A549 (cell line): ENCODE measurements around the gene TIRAP. TPM values are rescaled to one million over a fixed set of nuclear protein-coding genes. Genes with fewer than 3 reads are reported as not detected.

Source experiments
- ATAC-seq, 2 experiments: fragments of 200-7000 bp in 1 of 2; fragments of >200 bp in 1 of 2; cut with Nextera tagmentation in 1 of 2; cut with Tn5 transposase in 1 of 2; 3 replicates each; pipeline versions ENCODE4 v1.8.0 to v1.9.1; 2018 to 2020; ENCODE audit warnings: mild to moderate bottlenecking in 1 of 2, moderate library complexity in 1 of 2
- CTCF ChIA-PET: fragments of 300-600 bp; sonication (Branson Sonifier 250); formaldehyde crosslinking; extraction: SDS; loops from one replicate; lab custom pipeline; 2021; ENCODE audit warnings: antibody characterized with exemption, inconsistent platforms; lab: Yijun Ruan, JAX
- POLR2A ChIA-PET: fragments of 350-600 bp; formaldehyde crosslinking; extraction: SDS; loops from one replicate; lab custom pipeline; 2021; ENCODE audit warnings: antibody characterized with exemption, inconsistent platforms; lab: Yijun Ruan, JAX
- DNase-seq, 2 experiments: peaks; one replicate each; pipeline versions ENCODE4 v3.0.0 to v3.0.0-alpha.2; 2011 to 2016; ENCODE audit warnings: low read depth in 1 of 2, low spot score in 1 of 2
- FAIRE-seq: peaks from 2 replicates; lab custom pipeline; 2011; peaks lifted over from hg19 to GRCh38; lab: Jason Lieb, UNC
- H3K27ac ChIP-seq, 2 experiments: fragments of >200 bp; sonication (Bioruptor Twin); formaldehyde crosslinking; 3 replicates each; pipeline ENCODE4 v1.5.1; 2016 to 2017
- H3K4me1 ChIP-seq: fragments of >200 bp; sonication (Bioruptor Twin); formaldehyde crosslinking; 3 replicates; pipeline ENCODE4 v1.6.1; 2016
- H3K4me2 ChIP-seq: fragments of >200 bp; sonication (Bioruptor Twin); formaldehyde crosslinking; 3 replicates; pipeline ENCODE4 v1.6.1; 2016
- H3K4me3 ChIP-seq: fragments of >200 bp; sonication (Bioruptor Twin); formaldehyde crosslinking; 3 replicates; pipeline ENCODE4 v1.5.1; 2016
- H3K9me3 ChIP-seq: fragments of >200 bp; sonication (Bioruptor Twin); formaldehyde crosslinking; 3 replicates; pipeline ENCODE4 v1.6.1; 2016
- CBX8 ChIP-seq: fragments of 200-600 bp; sonication (generic); IDR thresholded peaks from 2 replicates; pipeline ENCODE4 v1.6.1; 2016
- CHD2 ChIP-seq: fragments of 150-350 bp; IDR thresholded peaks from 2 replicates; pipeline ENCODE4 v1.6.1; 2014; ENCODE audit warnings: low read length; ENCODE audit not compliant: partially characterized antibody
- EHF ChIP-seq: fragments of 250-450 bp; sonication (Bioruptor Pico); IDR thresholded peaks from 2 replicates; pipeline ENCODE4 v1.5.0; 2020; ENCODE audit warnings: mild to moderate bottlenecking
- ESRRA ChIP-seq: fragments of 150-350 bp; IDR thresholded peaks from 2 replicates; pipeline ENCODE4 v1.6.1; 2014; ENCODE audit warnings: mild to moderate bottlenecking, low read length, borderline replicate concordance
- JUNB ChIP-seq: fragments of >200 bp; sonication (Bioruptor Twin); formaldehyde crosslinking; IDR thresholded peaks from 2 replicates; pipeline ENCODE4 v1.6.1; 2016
- KDM1A ChIP-seq: fragments of 200-600 bp; sonication (generic); IDR thresholded peaks from 2 replicates; pipeline ENCODE4 v1.6.1; 2016; ENCODE audit warnings: low read depth, mild to moderate bottlenecking
- PBX3 ChIP-seq: IDR thresholded peaks from 2 replicates; pipeline ENCODE4 v1.6.1; 2012
- PHF8 ChIP-seq: fragments of 200-600 bp; sonication (generic); IDR thresholded peaks from 2 replicates; pipeline ENCODE4 v1.6.1; 2016; ENCODE audit warnings: low read depth, mild to moderate bottlenecking, antibody characterized with exemption, moderate library complexity, borderline replicate concordance
- POLR2A ChIP-seq: IDR thresholded peaks from 2 replicates; pipeline ENCODE4 v1.6.1; 2012; ENCODE audit warnings: mild to moderate bottlenecking, low read length
- POLR2AphosphoS2 ChIP-seq: conservative IDR thresholded peaks from 2 replicates; pipeline ENCODE4 v1.6.1; 2012; ENCODE audit warnings: low read length, improper control_type of control experiment, inconsistent platforms
- RARB ChIP-seq: fragments of 250-450 bp; sonication (Bioruptor Pico); IDR thresholded peaks from 2 replicates; pipeline ENCODE4 v1.8.0; 2021; ENCODE audit warnings: mild to moderate bottlenecking, moderate library complexity
- RFX5 ChIP-seq: fragments of 450-650 bp; IDR thresholded peaks from 2 replicates; pipeline ENCODE4 v1.7.1; 2014; ENCODE audit warnings: antibody characterized with exemption, mild to moderate bottlenecking, moderate library complexity
- SREBF2 ChIP-seq: fragments of 450-650 bp; IDR thresholded peaks from 2 replicates; pipeline ENCODE4 v1.6.1; 2014; ENCODE audit warnings: mild to moderate bottlenecking, moderate library complexity
- TFCP2L1 ChIP-seq: fragments of 250-450 bp; sonication (Bioruptor Pico); IDR thresholded peaks from 2 replicates; pipeline ENCODE4 v1.5.0; 2021; ENCODE audit warnings: mild to moderate bottlenecking
- TP53 ChIP-seq: fragments of 250-450 bp; sonication (Bioruptor Pico); IDR thresholded peaks from 2 replicates; pipeline ENCODE4 v1.5.0; 2021; ENCODE audit warnings: mild to moderate bottlenecking, moderate library complexity
- ZC3H11A ChIP-seq: fragments of 450-650 bp; IDR thresholded peaks from 2 replicates; pipeline ENCODE4 v1.6.1; 2014; ENCODE audit warnings: antibody characterized with exemption, mild to moderate bottlenecking
- ZFP36 ChIP-seq: fragments of 450-650 bp; IDR thresholded peaks from 2 replicates; pipeline ENCODE4 v1.6.1; 2014; ENCODE audit warnings: borderline replicate concordance; ENCODE audit not compliant: partially characterized antibody
- ZNF302 ChIP-seq: fragments of 250-450 bp; sonication (Bioruptor Pico); IDR thresholded peaks from 2 replicates; pipeline ENCODE4 v1.9.0; 2021; ENCODE audit warnings: inconsistent platforms, mild to moderate bottlenecking, moderate library complexity
- ZSCAN20 ChIP-seq: fragments of 250-450 bp; sonication (Bioruptor Pico); IDR thresholded peaks from 2 replicates; pipeline ENCODE4 v1.8.0; 2022; ENCODE audit warnings: mild to moderate bottlenecking, moderate library complexity
- WGBS: methylation state at CpG from one replicate; pipeline ENCODE4 v1.1.6; 2017; ENCODE audit errors: missing lambda C conversion rate; 5-methylcytosine and 5-hydroxymethylcytosine counted together
- polyA plus RNA-seq, 4 experiments: library from polyadenylated mRNA; depleted of rRNA in 3 of 4; stranded (reverse); fragments of >200 nt; fragmentation: RNase III in 1 of 4; extraction: RNeasy Plus Mini Kit Qiagen cat#74134 plus additional on column Dnase treatment in 1 of 4; gene quantifications; 2 replicates in 3 of 4; 3 replicates in 1 of 4; pipeline ENCODE4 v1.2.3, GENCODE V29; 2011 to 2017
- TF ChIP-seq, protein P1 (sequence below): fragments of 250-450 bp; sonication (Bioruptor Pico); IDR thresholded peaks from 2 replicates; pipeline ENCODE4 v1.5.0; 2021; ENCODE audit warnings: mild to moderate bottlenecking, moderate library complexity, borderline replicate concordance
- TF ChIP-seq, protein P2 (sequence below): IDR thresholded peaks from 2 replicates; pipeline ENCODE4 v1.6.1; 2012; ENCODE audit warnings: low read depth, borderline replicate concordance
- TF ChIP-seq, protein P3 (sequence below): fragments of 200-600 bp; sonication (generic); IDR thresholded peaks from 2 replicates; pipeline ENCODE4 v1.6.1; 2016; ENCODE audit warnings: antibody characterized with exemption, mild to moderate bottlenecking, moderate library complexity

The TIRAP gene
- polyA plus RNA-seq, 2 of the 4 experiments (the other 2 are of a cell fraction), result 4.5 to 5.4 TPM

DNA sequence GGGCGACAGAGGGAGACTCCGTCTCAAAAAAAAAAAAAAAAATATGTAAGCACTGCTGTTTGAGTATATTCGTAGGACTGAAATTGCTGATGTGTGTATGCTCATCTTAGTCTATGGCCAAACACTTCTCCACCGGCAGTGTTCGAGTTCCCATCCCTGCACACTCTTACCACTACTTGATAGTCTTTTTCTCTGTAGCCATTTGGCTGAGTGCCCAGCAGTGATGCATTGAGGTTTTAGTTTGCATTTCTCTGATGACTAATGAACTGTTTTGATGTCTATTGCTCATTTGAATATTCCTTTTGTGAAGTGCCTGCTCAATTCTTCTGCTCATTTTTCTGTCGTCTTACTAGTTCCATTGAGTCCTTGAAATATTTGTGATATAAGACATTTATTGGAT lies 1.9 kb downstream of the TIRAP start:
- Histone ChIP-seq H3K4me1 (peaks cover 15% of the 10 kb centered on the region; the same call in 2 of the 3 replicates), H3K4me3 (no peak overlapping the region), H3K9me3 (no peaks in the 10 kb centered on the region), H3K4me2 (no peak overlapping the region; the same call in 2 of the 3 replicates), H3K27ac (no peak overlapping the region)
- DNase-seq (peak; percentile 19 to 48), ATAC-seq (no peak), FAIRE-seq (no peak)
- TF ChIP-seq TP53 (CRISPR knock-in tag) (no peak), PBX3 (no peak), ZNF302 (CRISPR knock-in tag) (no peak), PHF8 (no peak), POLR2A (no peak), ZFP36 (no peak), RARB (CRISPR knock-in tag) (no peak), ESRRA (no peak), CHD2 (no peak), ZSCAN20 (no peak), JUNB (no peak), ZC3H11A (no peak), SREBF2 (no peak), POLR2AphosphoS2 (no peak)
- TF ChIP-seq, protein P1, sequence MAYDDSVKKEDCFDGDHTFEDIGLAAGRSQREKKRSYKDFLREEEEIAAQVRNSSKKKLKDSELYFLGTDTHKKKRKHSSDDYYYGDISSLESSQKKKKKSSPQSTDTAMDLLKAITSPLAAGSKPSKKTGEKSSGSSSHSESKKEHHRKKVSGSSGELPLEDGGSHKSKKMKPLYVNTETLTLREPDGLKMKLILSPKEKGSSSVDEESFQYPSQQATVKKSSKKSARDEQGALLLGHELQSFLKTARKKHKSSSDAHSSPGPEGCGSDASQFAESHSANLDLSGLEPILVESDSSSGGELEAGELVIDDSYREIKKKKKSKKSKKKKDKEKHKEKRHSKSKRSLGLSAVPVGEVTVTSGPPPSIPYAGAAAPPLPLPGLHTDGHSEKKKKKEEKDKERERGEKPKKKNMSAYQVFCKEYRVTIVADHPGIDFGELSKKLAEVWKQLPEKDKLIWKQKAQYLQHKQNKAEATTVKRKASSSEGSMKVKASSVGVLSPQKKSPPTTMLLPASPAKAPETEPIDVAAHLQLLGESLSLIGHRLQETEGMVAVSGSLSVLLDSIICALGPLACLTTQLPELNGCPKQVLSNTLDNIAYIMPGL, result no peak
- 77% methylated on average over 6 of the region's 6 CpGs for WGBS
- CTCF ChIA-PET, result interaction anchor here (0.7 kb wide), 1 partner anchor 196 kb away, joined by 4 read pairs; no protein-coding TSS in a partner anchor
- POLR2A ChIA-PET, result no interaction called here

- H3K27ac ChIP-seq, result no peak overlapping the region
- no peak overlapping the region for H3K4me2 ChIP-seq
- DNase-seq, result no peak
- WGBS, result 84% methylated on average over 6 of the region's 6 CpGs
- TF ChIP-seq CBX8 (no peak), EHF (CRISPR knock-in tag) (no peak), TFCP2L1 (CRISPR knock-in tag) (no peak), ZSCAN20 (no peak), POLR2AphosphoS2 (no peak), KDM1A (no peak), SREBF2 (no peak), RFX5 (no peak), ESRRA (no peak)
- TF ChIP-seq, protein P2, sequence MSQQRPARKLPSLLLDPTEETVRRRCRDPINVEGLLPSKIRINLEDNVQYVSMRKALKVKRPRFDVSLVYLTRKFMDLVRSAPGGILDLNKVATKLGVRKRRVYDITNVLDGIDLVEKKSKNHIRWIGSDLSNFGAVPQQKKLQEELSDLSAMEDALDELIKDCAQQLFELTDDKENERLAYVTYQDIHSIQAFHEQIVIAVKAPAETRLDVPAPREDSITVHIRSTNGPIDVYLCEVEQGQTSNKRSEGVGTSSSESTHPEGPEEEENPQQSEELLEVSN, result no peak
- TF ChIP-seq, protein P3, sequence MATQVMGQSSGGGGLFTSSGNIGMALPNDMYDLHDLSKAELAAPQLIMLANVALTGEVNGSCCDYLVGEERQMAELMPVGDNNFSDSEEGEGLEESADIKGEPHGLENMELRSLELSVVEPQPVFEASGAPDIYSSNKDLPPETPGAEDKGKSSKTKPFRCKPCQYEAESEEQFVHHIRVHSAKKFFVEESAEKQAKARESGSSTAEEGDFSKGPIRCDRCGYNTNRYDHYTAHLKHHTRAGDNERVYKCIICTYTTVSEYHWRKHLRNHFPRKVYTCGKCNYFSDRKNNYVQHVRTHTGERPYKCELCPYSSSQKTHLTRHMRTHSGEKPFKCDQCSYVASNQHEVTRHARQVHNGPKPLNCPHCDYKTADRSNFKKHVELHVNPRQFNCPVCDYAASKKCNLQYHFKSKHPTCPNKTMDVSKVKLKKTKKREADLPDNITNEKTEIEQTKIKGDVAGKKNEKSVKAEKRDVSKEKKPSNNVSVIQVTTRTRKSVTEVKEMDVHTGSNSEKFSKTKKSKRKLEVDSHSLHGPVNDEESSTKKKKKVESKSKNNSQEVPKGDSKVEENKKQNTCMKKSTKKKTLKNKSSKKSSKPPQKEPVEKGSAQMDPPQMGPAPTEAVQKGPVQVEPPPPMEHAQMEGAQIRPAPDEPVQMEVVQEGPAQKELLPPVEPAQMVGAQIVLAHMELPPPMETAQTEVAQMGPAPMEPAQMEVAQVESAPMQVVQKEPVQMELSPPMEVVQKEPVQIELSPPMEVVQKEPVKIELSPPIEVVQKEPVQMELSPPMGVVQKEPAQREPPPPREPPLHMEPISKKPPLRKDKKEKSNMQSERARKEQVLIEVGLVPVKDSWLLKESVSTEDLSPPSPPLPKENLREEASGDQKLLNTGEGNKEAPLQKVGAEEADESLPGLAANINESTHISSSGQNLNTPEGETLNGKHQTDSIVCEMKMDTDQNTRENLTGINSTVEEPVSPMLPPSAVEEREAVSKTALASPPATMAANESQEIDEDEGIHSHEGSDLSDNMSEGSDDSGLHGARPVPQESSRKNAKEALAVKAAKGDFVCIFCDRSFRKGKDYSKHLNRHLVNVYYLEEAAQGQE, result no peak
- H3K4me1 ChIP-seq, result peaks cover 12% of the 10 kb centered on the region; the same call in 2 of the 3 replicates
- no peak for FAIRE-seq
- no peaks in the 10 kb centered on the region for H3K9me3 ChIP-seq
- ChIA-PET POLR2A (no interaction called here), CTCF (interaction anchor here (0.8 kb wide), 1 partner anchor 22 kb away, joined by 3 read pairs; no protein-coding TSS in a partner anchor)
- H3K4me3 ChIP-seq, result no peak overlapping the region
- ATAC-seq, result no peak
Observed at GRCh38 chr11:126288237-126288636, 5.3 kb downstream of the TIRAP start.
